Activated T-cell treated with anti-CD3 and anti-CD28 coated beads, Interleukin-2, amount 50 U/mL, for 24 hours (primary cell): ENCODE data around the gene PDLIM1.
A peak's percentile ranks its signal among the peaks of the same experiment; 100 is the strongest.

Experiments
- DNase-seq: peaks from one replicate; pipeline ENCODE4 v3.0.0-alpha.2; 2020
- H3K27ac Mint-ChIP-seq: 2 replicates; pipeline ENCODE4 v1.8.0; 2020; ENCODE audit warnings: mild to moderate bottlenecking, mixed read lengths
- H3K27me3 Mint-ChIP-seq: 2 replicates; pipeline ENCODE4 v1.8.0; 2020; ENCODE audit warnings: mixed read lengths
- H3K36me3 Mint-ChIP-seq: 2 replicates; pipeline ENCODE4 v1.8.0; 2020; ENCODE audit warnings: low read depth, mixed read lengths
- H3K4me1 Mint-ChIP-seq: 2 replicates; pipeline ENCODE4 v1.8.0; 2020; ENCODE audit warnings: low read depth, mixed read lengths
- H3K4me3 Mint-ChIP-seq: 2 replicates; pipeline ENCODE4 v1.8.0; 2020; ENCODE audit warnings: mild to moderate bottlenecking, moderate library complexity, mixed read lengths
- H3K9me3 Mint-ChIP-seq: 2 replicates; pipeline ENCODE4 v1.8.0; 2020; ENCODE audit warnings: mixed read lengths

Gene PDLIM1, protein sequence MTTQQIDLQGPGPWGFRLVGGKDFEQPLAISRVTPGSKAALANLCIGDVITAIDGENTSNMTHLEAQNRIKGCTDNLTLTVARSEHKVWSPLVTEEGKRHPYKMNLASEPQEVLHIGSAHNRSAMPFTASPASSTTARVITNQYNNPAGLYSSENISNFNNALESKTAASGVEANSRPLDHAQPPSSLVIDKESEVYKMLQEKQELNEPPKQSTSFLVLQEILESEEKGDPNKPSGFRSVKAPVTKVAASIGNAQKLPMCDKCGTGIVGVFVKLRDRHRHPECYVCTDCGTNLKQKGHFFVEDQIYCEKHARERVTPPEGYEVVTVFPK

DNA sequence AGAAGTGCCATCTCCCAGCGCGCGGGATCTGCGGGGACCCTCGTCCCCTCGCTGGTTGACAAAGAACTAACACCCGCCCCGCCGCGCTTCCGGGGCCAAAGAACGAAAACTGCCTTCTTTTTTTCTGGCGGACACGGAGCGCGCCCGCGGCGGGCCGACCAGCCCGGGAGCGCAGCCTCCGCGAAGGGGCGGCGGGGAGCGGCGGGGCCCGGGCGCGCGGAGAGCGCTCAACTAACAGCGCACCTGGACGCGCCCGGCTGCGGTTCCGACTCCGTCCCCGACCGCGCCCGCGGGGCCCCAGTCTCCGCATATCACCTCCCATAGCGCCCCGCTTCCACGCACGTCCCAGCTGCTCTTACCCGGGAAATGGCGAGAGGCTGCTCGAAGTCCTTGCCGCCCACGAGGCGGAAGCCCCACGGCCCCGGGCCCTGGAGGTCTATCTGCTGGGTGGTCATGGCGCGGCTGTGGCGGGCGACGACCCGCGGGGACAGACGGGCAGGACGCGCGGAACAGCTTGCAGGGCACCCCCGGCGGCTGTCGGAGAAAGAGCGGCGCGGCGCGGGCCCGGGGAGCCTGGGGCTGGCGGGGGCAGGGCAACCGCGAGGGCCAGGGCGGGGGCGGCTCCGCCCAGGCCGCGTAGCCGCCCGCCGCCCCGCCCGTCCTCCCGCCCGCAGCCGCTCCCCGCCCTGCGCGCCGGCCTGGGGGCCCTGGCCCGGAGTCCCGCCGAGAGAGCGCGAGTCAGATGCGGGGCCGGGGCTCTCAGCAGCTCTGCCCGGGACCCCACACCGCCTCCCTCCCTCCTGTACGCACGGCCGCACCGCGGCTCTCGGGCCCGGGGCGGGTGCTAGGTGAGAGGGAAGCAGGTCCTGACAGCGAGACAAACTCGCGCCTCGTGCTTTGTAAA, at the start of gene PDLIM1:
Gene PDLIM1 (minus strand): TSS at position 543 of the 904 bp plus-strand sequence. CDS start 88 bp downstream, at position 455.
- H3K4me1 Mint-ChIP-seq: peaks cover 17% of the 10 kb centered on the region
- H3K4me3 Mint-ChIP-seq: peak within 1 kb of the TSS; percentile 64
- H3K27ac Mint-ChIP-seq: no peak within 1 kb of the TSS
- H3K9me3 Mint-ChIP-seq: no peaks in the 10 kb centered on the region
- DNase-seq: peak; percentile 50
- H3K36me3 Mint-ChIP-seq: no peaks in the 10 kb centered on the region
- H3K27me3 Mint-ChIP-seq: peaks cover 74% of the 10 kb centered on the region

GRCh38 chr10:95339863-95340262, 49.1 kb upstream of the PDLIM1 start:
- no peak overlapping the region for H3K27ac Mint-ChIP-seq
- no peak overlapping the region for H3K4me3 Mint-ChIP-seq
- H3K27me3 Mint-ChIP-seq: no peaks in the 10 kb centered on the region
- no peak for DNase-seq
- H3K36me3 Mint-ChIP-seq: no peaks in the 10 kb centered on the region
- no peaks in the 10 kb centered on the region for H3K9me3 Mint-ChIP-seq
- no peaks in the 10 kb centered on the region for H3K4me1 Mint-ChIP-seq

DNA sequence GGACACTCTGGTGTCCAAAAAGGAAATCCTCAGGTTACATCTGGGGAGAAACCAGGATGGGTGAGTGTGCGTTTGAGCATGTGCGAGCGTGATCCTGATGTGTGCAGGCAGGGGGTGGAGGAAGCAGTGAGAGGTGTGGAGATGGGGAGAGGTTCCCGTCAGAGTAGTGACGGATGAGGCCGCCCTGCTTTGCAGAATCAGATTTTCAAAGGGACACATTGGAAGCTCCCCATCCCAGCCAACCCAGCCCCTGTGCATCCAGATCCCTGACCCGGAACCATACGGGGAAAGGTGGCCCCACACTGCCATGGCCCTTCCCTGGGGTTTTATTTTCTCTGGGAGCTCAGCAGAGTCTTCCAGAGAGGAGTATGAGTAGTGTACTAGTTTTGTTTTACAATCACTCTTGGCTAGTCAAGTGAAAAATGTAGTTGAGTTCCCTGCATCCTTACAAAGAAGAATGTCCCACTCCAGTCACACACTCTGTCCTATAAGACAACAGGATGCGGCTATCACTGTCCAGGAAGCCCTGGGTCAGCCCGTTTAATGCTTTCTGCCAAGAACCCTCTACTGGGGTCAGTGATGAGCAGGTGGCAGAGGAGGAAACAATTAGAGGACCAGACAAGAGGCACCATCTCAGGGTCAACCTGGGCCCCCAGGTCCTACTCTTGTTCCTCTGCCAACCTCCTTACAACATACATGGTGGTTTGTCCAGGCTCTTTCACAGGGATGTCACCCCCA, 46.8 kb upstream of the PDLIM1 start:
- Mint-ChIP-seq H3K36me3 (no peaks in the 10 kb centered on the region), H3K4me1 (no peaks in the 10 kb centered on the region), H3K27ac (no peak overlapping the region), H3K27me3 (no peaks in the 10 kb centered on the region), H3K9me3 (no peaks in the 10 kb centered on the region), H3K4me3 (no peak overlapping the region)
- no peak for DNase-seq

GRCh38 chr10:95336702-95337101, 45.9 kb upstream of the PDLIM1 start:
- H3K4me1 Mint-ChIP-seq: no peaks in the 10 kb centered on the region
- no peak for DNase-seq

GRCh38 chr10:95335933-95336699, 45.3 kb upstream of the PDLIM1 start:
- Mint-ChIP-seq H3K9me3 (no peaks in the 10 kb centered on the region), H3K27ac (no peak overlapping the region), H3K4me3 (no peak overlapping the region), H3K27me3 (no peaks in the 10 kb centered on the region), H3K36me3 (no peaks in the 10 kb centered on the region), H3K4me1 (no peaks in the 10 kb centered on the region)
- no peak for DNase-seq

More at GRCh38 chr10:95336702-95337101, 45.9 kb upstream of the PDLIM1 start:
- H3K4me3 Mint-ChIP-seq: no peak overlapping the region
- no peaks in the 10 kb centered on the region for H3K9me3 Mint-ChIP-seq
- H3K36me3 Mint-ChIP-seq: no peaks in the 10 kb centered on the region
- H3K27me3 Mint-ChIP-seq: no peaks in the 10 kb centered on the region
- no peak overlapping the region for H3K27ac Mint-ChIP-seq

GRCh38 chr10:95334805-95335144, 44.0 kb upstream of the PDLIM1 start:
- no peak overlapping the region for H3K4me3 Mint-ChIP-seq
- no peak for DNase-seq
- no peaks in the 10 kb centered on the region for H3K4me1 Mint-ChIP-seq
- H3K27ac Mint-ChIP-seq: no peak overlapping the region
- no peaks in the 10 kb centered on the region for H3K27me3 Mint-ChIP-seq
- H3K36me3 Mint-ChIP-seq: no peaks in the 10 kb centered on the region
- H3K9me3 Mint-ChIP-seq: no peaks in the 10 kb centered on the region

DNA sequence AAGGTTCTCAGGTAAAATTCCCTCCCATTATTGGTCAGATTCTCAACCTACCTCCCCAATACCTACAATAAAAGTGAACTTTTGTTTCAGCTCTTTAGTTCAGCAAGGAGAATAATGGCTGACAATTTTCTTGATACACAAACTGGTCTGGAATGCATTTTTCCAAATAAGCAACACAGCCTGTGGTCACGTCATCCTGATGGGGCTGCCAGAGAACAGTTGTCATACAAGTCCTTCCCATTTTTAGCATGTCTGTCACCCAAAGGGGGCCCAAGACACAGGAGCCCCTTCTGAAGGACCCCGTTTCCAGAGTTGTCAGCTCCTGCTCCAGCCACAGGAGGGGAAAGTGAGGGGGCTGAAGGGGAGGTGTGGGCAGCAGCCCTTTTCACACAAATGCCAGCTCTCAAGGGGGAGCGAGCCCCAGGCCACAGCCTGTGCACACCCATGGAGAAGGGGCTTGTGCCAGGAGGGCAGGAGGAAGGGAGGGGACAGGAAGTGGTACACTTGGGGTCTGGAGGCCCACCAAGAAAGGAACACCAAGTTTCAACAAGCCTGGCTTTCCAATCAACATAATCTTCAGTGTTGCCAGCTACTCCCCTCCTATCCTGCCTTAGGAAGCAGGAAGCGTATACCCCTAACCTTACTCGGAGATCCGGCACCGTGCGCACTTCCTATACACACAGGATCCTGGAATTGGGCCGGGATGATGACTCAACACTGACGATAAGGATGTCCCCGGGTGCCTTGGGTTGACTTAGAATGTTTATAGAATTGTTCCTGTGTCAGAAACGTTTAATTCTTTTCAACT, 43.4 kb upstream of the PDLIM1 start:
- Mint-ChIP-seq H3K9me3 (no peaks in the 10 kb centered on the region), H3K27me3 (no peaks in the 10 kb centered on the region), H3K36me3 (no peaks in the 10 kb centered on the region), H3K4me3 (no peak overlapping the region), H3K4me1 (no peaks in the 10 kb centered on the region), H3K27ac (no peak overlapping the region)
- DNase-seq: no peak

DNA sequence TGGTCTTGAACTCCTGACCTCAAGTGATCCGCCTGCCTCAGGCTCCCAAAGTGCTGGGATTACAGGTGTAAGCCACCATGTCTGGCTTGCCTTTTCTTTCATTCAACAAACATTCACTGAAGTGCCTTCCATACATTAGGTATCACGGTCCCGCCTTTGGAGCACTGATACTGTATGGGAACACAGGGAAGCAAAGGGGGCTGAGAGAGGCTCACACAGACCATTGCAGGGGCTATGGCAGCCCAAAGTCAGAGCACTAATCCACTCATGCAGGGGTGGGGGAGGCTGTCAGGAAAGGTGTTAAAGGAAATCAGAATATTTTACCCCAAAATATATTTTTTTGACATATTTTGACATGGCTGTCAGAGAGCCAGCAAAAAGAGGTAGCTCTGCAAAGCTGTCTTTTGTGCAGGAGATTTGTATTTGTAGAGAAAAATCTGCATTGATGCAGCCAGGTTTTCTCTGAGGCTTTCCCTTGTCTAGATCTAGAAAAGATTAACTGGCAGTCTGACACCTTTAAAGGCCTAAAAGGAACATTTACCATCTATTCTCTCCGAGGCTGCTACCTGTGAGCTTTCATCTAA, 42.0 kb upstream of the PDLIM1 start:
- Mint-ChIP-seq H3K9me3 (no peaks in the 10 kb centered on the region), H3K27me3 (no peaks in the 10 kb centered on the region), H3K4me3 (no peak overlapping the region), H3K36me3 (no peaks in the 10 kb centered on the region), H3K4me1 (no peaks in the 10 kb centered on the region), H3K27ac (no peak overlapping the region)
- DNase-seq: no peak

GRCh38 chr10:95331596-95332130, 40.9 kb upstream of the PDLIM1 start:
- no peak for DNase-seq
- Mint-ChIP-seq H3K36me3 (no peaks in the 10 kb centered on the region), H3K4me1 (no peaks in the 10 kb centered on the region), H3K4me3 (no peak overlapping the region), H3K9me3 (no peaks in the 10 kb centered on the region), H3K27me3 (no peaks in the 10 kb centered on the region), H3K27ac (no peak overlapping the region)

DNA sequence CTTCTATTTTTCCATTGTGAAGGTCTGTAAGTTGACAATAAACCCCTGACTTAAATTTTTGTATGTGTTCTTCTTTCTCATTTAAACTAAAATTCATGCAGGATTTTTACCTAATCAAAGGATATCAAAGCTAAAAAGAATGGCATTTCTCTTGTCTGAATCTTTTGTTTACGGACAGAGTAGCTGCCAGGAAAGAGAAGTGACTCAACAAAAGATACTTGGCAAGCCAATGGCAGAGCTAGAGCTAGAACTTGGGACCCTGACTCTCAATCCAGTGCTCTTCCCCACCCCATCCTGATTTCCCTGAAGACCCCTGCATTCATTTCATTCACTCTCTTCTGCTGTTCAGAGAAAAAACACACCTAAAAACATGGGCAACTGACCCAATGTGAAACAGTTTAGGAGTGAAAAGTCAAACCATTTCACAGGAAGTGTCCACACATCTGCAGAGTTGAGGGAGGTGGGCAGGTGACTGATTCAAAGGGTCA, 40.2 kb upstream of the PDLIM1 start:
- H3K27me3 Mint-ChIP-seq: no peaks in the 10 kb centered on the region
- H3K36me3 Mint-ChIP-seq: no peaks in the 10 kb centered on the region
- no peak for DNase-seq
- no peak overlapping the region for H3K27ac Mint-ChIP-seq
- H3K4me1 Mint-ChIP-seq: no peaks in the 10 kb centered on the region
- H3K9me3 Mint-ChIP-seq: no peaks in the 10 kb centered on the region
- no peak overlapping the region for H3K4me3 Mint-ChIP-seq

DNA sequence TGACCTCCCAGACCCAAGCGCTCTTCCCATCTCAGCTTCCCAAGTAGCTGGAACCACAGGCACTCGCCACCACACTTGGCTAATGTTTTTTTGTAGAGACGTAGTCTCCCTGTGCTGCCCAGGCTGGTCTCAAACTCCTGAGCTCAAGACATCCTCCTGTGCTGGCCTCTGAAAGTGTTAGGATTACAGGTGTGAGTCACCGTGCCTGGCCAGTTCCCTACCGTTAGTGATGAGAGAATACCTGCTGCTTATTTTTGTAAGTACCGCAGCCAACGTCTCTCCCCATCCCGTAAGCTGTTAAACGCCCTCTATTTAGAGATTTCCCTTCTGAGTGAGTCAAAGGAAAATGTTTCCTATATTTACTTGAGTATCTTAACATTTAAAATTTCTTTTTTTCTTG, 38.5 kb upstream of the PDLIM1 start:
- Mint-ChIP-seq H3K27ac (no peak overlapping the region), H3K27me3 (no peaks in the 10 kb centered on the region), H3K4me3 (no peak overlapping the region), H3K36me3 (no peaks in the 10 kb centered on the region), H3K4me1 (no peaks in the 10 kb centered on the region), H3K9me3 (no peaks in the 10 kb centered on the region)
- no peak for DNase-seq

GRCh38 chr10:95328013-95328412, 37.2 kb upstream of the PDLIM1 start:
- Mint-ChIP-seq H3K4me3 (no peak overlapping the region), H3K27ac (no peak overlapping the region), H3K9me3 (no peaks in the 10 kb centered on the region), H3K4me1 (no peaks in the 10 kb centered on the region), H3K27me3 (no peaks in the 10 kb centered on the region), H3K36me3 (no peaks in the 10 kb centered on the region)
- no peak for DNase-seq

GRCh38 chr10:95327367-95327766, 36.6 kb upstream of the PDLIM1 start:
- no peak for DNase-seq
- Mint-ChIP-seq H3K9me3 (no peaks in the 10 kb centered on the region), H3K27me3 (no peaks in the 10 kb centered on the region), H3K4me3 (no peak overlapping the region), H3K4me1 (no peaks in the 10 kb centered on the region), H3K36me3 (no peaks in the 10 kb centered on the region), H3K27ac (no peak overlapping the region)
